ENCODE results near the gene MB. TPM values are rescaled to one million over a fixed set of nuclear protein-coding genes. Genes with fewer than 3 reads are reported as not detected.

Gene MB
- total RNA-seq, 1 donor from 2014 or later, result not detected

DNA sequence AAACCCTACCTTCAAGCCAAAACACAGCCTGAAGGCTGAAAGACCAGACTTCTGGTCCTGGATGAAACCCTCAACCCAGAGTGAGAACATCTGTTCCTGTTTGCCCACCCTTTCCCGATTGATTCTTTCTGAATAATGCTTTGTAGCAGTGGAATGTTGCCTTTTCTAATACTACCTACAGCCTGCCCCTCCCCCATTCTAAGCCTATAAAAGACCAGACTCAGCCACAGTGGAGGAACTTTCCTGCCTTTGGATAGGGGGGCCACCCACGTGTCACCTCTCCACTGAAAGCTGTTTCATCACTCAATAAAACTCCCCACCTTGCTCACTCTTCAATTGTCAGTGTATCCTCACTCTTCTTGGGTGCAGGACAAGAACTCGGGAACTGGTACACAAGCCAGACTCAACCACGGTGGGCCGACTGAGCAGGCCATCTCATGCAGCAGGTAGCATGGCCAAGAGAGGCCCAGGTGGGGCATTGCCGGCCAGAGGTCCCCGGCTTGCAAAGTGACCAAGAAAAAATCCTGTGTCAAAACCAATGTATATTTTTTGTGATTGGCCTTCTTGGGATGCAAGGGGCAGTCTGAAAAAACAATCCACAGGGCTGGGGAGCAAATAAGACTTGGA, 24.5 kb upstream of the MB start:
- DNase-seq (ENCODE audit: low spot score), result peak; percentile 50
- TF ChIP-seq, protein P1, sequence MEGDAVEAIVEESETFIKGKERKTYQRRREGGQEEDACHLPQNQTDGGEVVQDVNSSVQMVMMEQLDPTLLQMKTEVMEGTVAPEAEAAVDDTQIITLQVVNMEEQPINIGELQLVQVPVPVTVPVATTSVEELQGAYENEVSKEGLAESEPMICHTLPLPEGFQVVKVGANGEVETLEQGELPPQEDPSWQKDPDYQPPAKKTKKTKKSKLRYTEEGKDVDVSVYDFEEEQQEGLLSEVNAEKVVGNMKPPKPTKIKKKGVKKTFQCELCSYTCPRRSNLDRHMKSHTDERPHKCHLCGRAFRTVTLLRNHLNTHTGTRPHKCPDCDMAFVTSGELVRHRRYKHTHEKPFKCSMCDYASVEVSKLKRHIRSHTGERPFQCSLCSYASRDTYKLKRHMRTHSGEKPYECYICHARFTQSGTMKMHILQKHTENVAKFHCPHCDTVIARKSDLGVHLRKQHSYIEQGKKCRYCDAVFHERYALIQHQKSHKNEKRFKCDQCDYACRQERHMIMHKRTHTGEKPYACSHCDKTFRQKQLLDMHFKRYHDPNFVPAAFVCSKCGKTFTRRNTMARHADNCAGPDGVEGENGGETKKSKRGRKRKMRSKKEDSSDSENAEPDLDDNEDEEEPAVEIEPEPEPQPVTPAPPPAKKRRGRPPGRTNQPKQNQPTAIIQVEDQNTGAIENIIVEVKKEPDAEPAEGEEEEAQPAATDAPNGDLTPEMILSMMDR (IDR thresholded peaks at IDR 0.05), result no peak
- no peak for TF ChIP-seq EZH2 (IDR thresholded peaks at IDR 0.05)
- H3K4me1 ChIP-seq, result peaks cover 23% of the 10 kb centered on the region
- H3F3A ChIP-seq (ENCODE audit: low read depth), result no peaks in the 10 kb centered on the region
- H3K4me2 ChIP-seq, result peak overlapping the region; percentile 43
- H3K4me3 Mint-ChIP-seq, result no peak overlapping the region
- H3K36me3 Mint-ChIP-seq, result no peaks in the 10 kb centered on the region
- no peaks in the 10 kb centered on the region for H3K9me3 Mint-ChIP-seq
- no peak overlapping the region for H3K27ac ChIP-seq
- no peak overlapping the region for H3K9ac ChIP-seq
- H3K4me1 Mint-ChIP-seq, result peaks cover 22% of the 10 kb centered on the region
- H3K27me3 ChIP-seq, result no peaks in the 10 kb centered on the region
- H3K9me3 ChIP-seq (ENCODE audit: low read depth), result no peaks in the 10 kb centered on the region
- H2AFZ ChIP-seq (replicated peaks), result peak overlapping the region; percentile 5
- no peak overlapping the region for H3K27ac Mint-ChIP-seq
- no peak overlapping the region for H3K4me3 ChIP-seq
- peaks cover 11% of the 10 kb centered on the region for H3K27me3 Mint-ChIP-seq (ENCODE audit: insufficient read depth, low read depth)
- H3K36me3 ChIP-seq, result no peaks in the 10 kb centered on the region
- no peaks in the 10 kb centered on the region for H4K20me1 ChIP-seq (ENCODE audit: low read depth)
- no peaks in the 10 kb centered on the region for H3K79me2 ChIP-seq (ENCODE audit: low read depth)

DNA sequence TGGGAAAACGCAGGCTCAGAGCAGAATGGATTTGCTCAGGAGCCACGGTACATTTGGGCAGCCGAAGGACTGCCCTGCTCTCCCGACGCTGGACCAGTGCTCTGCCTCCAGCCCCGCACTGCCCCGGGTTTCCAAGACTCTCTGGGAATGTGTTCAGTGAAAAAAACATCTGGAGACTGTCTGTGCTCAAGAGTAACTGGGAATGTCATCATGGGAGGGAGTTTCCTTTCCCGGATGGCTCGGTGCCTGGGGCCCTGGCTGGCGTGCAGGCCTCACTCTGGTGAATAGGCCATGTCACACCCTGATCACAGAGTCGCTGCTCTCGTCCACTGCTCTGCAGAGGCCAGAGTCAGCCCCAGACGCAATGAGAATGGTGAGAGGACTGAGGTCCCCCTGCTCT, 21.3 kb upstream of the MB start:
- TF ChIP-seq EZH2 (IDR thresholded peaks at IDR 0.05), result no peak
- TF ChIP-seq EZH2phosphoT487 (IDR thresholded peaks at IDR 0.05), result no peak
- TF ChIP-seq, protein P1 (IDR thresholded peaks at IDR 0.05), result no peak
- peaks cover 23% of the 10 kb centered on the region for H3K4me1 ChIP-seq
- Mint-ChIP-seq H3K4me3 (no peak overlapping the region), H3K27ac (peak overlapping the region; percentile 74), H3K4me1 (peaks cover 24% of the 10 kb centered on the region), H3K36me3 (no peaks in the 10 kb centered on the region), H3K9me3 (no peaks in the 10 kb centered on the region), H3K27me3 (ENCODE audit: insufficient read depth, low read depth) (peaks cover 13% of the 10 kb centered on the region)
- DNase-seq (ENCODE audit: low spot score), result peak; percentile 22
- no peaks in the 10 kb centered on the region for H3K27me3 ChIP-seq
- no peaks in the 10 kb centered on the region for H3K9me3 ChIP-seq (ENCODE audit: low read depth)
- H3K27ac ChIP-seq, result no peak overlapping the region
- H2AFZ ChIP-seq (replicated peaks), result no peak overlapping the region
- no peaks in the 10 kb centered on the region for H3F3A ChIP-seq (ENCODE audit: low read depth)
- no peak overlapping the region for H3K4me3 ChIP-seq
- H3K36me3 ChIP-seq, result no peaks in the 10 kb centered on the region
- no peak overlapping the region for H3K4me2 ChIP-seq
- no peaks in the 10 kb centered on the region for H3K79me2 ChIP-seq (ENCODE audit: low read depth)
- no peaks in the 10 kb centered on the region for H4K20me1 ChIP-seq (ENCODE audit: low read depth)
- no peak overlapping the region for H3K9ac ChIP-seq

DNA sequence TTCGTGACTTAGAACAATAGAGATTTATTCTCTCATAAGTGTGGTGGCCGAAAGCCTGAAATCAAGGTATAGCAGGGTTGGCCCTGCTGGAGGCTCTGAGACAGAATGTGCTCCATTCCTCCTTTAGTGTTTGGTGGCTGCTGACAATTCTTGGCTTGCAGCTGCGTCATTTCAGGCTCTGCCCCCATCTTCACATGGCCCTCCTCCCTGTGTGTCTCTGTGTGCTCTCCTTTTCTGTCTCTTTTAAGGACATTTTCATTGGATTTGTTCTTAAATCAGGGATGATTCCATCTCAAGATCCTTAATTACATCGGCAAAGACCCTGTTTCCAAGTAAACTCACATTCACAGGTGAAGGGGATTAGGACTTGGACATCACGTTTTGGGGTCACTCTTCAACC, 20.9 kb upstream of the MB start:
- no peak overlapping the region for H3K27ac ChIP-seq
- H4K20me1 ChIP-seq (ENCODE audit: low read depth), result no peaks in the 10 kb centered on the region
- H3K79me2 ChIP-seq (ENCODE audit: low read depth), result no peaks in the 10 kb centered on the region
- no peaks in the 10 kb centered on the region for H3K9me3 ChIP-seq (ENCODE audit: low read depth)
- no peak overlapping the region for H3K9ac ChIP-seq
- H3K4me3 ChIP-seq, result no peak overlapping the region
- H3K4me2 ChIP-seq, result no peak overlapping the region
- no peak for TF ChIP-seq EZH2phosphoT487 (IDR thresholded peaks at IDR 0.05)
- TF ChIP-seq, protein P1 (IDR thresholded peaks at IDR 0.05), result no peak
- TF ChIP-seq EZH2 (IDR thresholded peaks at IDR 0.05), result no peak
- H2AFZ ChIP-seq (replicated peaks), result no peak overlapping the region
- no peaks in the 10 kb centered on the region for H3K9me3 Mint-ChIP-seq
- H3K36me3 Mint-ChIP-seq, result no peaks in the 10 kb centered on the region
- no peaks in the 10 kb centered on the region for H3K27me3 ChIP-seq
- peaks cover 28% of the 10 kb centered on the region for H3K4me1 Mint-ChIP-seq
- peaks cover 23% of the 10 kb centered on the region for H3K4me1 ChIP-seq
- DNase-seq (ENCODE audit: low spot score), result no peak
- no peaks in the 10 kb centered on the region for H3K36me3 ChIP-seq
- H3K4me3 Mint-ChIP-seq, result no peak overlapping the region
- peaks cover 13% of the 10 kb centered on the region for H3K27me3 Mint-ChIP-seq (ENCODE audit: insufficient read depth, low read depth)
- peak overlapping the region; percentile 55 for H3K27ac Mint-ChIP-seq
- no peaks in the 10 kb centered on the region for H3F3A ChIP-seq (ENCODE audit: low read depth)
